Measurements from ENCODE around the gene FBRS. TPM values are rescaled to one million over a fixed set of nuclear protein-coding genes. Genes with fewer than 3 reads are reported as not detected.

FBRS gene
- 66.7 TPM for total RNA-seq (ENCODE audit: unreplicated experiment)
- long read RNA-seq, partial matches to known transcripts = 4 of 6 reads
- long read RNA-seq, other reads (novel, unspliced or antisense) = 0 of 6 reads

GRCh38 chr16:30657866-30658730 is at the start of gene FBRS:
Gene FBRS (plus strand): TSS chr16:30658431. CDS start chr16:30659519, 1,088 bp downstream.
- Mint-ChIP-seq H3K36me3 (ENCODE audit: unreplicated experiment) (peaks cover 6% of the 10 kb centered on the region), H3K27ac (ENCODE audit: unreplicated experiment) (peak within 1 kb of the TSS; percentile 99), H3K4me1 (ENCODE audit: low read depth, unreplicated experiment) (peaks cover 13% of the 10 kb centered on the region), H3K4me3 (ENCODE audit: unreplicated experiment) (peak within 1 kb of the TSS; percentile 99), H3K9me3 (ENCODE audit: unreplicated experiment) (peaks cover 18% of the 10 kb centered on the region), H3K27me3 (ENCODE audit: unreplicated experiment) (peaks cover 15% of the 10 kb centered on the region)
- TF ChIP-seq CTCF (IDR thresholded peaks at IDR 0.05; ENCODE audit: partially characterized antibody, unreplicated experiment) = peak; percentile 76
- DNase-seq = peak; percentile 100

DNA sequence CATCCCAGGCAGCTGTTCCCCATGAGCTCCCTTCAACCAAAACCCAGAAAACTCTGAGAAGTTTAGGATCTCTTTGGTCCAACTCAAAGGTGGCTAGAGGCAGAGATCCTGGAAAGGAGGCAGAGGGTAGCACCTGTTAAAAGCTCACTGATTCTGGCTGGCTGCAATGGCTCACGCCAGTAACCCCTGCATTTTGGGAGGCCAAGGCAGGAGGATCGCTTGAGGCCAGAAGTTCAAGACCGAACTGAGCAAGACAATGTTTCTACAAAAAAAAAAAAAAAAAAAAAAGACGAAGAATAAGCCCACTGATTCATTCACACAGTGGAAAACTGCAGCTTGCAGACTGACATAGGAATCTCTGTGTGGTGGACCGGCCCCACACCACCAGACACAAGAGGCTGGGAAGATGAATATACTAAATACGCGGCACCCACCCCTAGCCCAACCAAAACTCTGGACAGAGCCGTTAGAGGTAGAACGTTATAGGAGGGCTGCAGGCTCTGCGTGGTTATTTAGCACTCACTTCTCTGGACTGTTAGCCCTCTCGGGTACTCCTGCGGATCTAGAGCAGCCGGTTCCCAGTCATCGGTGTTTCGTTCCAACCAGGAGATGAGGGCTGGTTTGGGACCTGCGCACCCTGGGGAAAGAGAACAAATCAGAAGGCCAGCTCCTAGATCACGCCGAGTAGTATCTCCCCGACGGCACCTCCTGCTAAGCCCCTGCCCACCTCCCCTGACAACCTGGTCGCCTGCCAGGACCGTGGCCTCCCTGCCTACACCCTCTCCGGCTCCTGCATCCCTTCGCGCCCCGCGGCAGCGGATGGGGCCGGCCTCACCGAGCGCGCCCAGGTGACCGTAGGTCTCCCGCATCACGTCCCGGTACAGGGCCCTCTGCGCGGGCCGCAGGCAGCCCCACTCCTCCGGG is 49.0 kb upstream of the FBRS start:
- H3K4me3 Mint-ChIP-seq (ENCODE audit: unreplicated experiment) = peak overlapping the region; percentile 86
- no peaks in the 10 kb centered on the region for H3K36me3 Mint-ChIP-seq (ENCODE audit: unreplicated experiment)
- no peak for TF ChIP-seq CTCF (IDR thresholded peaks at IDR 0.05; ENCODE audit: partially characterized antibody, unreplicated experiment)
- peaks cover 3% of the 10 kb centered on the region for H3K4me1 Mint-ChIP-seq (ENCODE audit: low read depth, unreplicated experiment)
- peak; percentile 53 for DNase-seq
- peaks cover 10% of the 10 kb centered on the region for H3K9me3 Mint-ChIP-seq (ENCODE audit: unreplicated experiment)
- H3K27me3 Mint-ChIP-seq (ENCODE audit: unreplicated experiment) = peaks cover 6% of the 10 kb centered on the region
- peak overlapping the region; percentile 90 for H3K27ac Mint-ChIP-seq (ENCODE audit: unreplicated experiment)

DNA sequence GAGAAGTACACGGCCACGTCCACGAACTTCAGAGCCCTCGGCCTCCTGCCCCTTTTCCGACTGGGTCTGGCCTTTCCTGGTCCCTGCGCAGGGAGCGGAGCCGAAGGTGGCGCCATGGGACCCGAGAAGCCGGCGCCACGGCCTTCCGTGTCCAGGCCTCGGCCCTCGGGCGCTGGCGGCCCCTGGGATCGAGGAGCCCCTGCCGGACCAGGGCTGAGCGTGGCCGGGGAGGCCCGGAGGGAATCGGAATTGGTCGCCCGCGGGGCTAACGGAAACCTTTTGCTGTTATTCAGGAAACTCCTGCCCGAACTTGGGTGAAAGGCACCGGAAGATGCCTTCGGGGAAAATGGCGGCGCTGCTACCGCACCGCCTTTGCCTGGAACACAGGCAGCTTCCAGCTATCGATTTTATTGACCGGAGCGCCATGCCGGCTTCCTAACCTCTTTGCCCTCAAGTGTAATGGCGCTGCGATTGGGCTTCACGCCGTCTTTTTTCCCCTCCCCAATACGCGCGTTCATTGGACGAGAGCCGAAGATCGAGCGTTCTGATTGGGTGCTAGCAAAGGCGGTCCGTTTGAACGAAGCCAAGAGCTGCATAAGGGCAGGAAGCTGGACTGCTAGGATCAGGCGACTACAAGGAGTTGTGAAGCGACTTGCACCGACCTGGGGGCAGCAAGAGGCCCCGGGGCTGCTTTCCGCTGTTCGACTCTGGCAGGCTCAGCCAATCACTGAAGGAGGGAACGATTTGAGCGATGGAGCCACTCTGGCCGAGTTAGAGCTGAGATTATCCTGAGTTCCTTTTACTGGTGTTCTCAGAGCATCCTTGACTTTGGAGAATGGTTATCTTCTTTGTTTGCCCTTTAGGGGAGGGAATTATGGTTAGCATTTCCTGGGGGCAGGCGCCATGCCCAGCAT is 48.0 kb upstream of the FBRS start, which contains the start of gene ZNF689:
ZNF689 (minus strand) TSS at position 464 of the 914 bp plus-strand sequence; CDS start at position 116, 348 bp downstream.
- peak within 1 kb of the TSS; percentile 86 for H3K4me3 Mint-ChIP-seq (ENCODE audit: unreplicated experiment)
- peak within 1 kb of the TSS; percentile 93 for H3K27ac Mint-ChIP-seq (ENCODE audit: unreplicated experiment)
- peaks cover 10% of the 10 kb centered on the region for H3K9me3 Mint-ChIP-seq (ENCODE audit: unreplicated experiment)
- H3K4me1 Mint-ChIP-seq (ENCODE audit: low read depth, unreplicated experiment) = peaks cover 3% of the 10 kb centered on the region
- TF ChIP-seq CTCF (IDR thresholded peaks at IDR 0.05; ENCODE audit: partially characterized antibody, unreplicated experiment) = no peak
- H3K36me3 Mint-ChIP-seq (ENCODE audit: unreplicated experiment) = no peaks in the 10 kb centered on the region
- peak; percentile 93 for DNase-seq
- H3K27me3 Mint-ChIP-seq (ENCODE audit: unreplicated experiment) = peaks cover 6% of the 10 kb centered on the region

DNA sequence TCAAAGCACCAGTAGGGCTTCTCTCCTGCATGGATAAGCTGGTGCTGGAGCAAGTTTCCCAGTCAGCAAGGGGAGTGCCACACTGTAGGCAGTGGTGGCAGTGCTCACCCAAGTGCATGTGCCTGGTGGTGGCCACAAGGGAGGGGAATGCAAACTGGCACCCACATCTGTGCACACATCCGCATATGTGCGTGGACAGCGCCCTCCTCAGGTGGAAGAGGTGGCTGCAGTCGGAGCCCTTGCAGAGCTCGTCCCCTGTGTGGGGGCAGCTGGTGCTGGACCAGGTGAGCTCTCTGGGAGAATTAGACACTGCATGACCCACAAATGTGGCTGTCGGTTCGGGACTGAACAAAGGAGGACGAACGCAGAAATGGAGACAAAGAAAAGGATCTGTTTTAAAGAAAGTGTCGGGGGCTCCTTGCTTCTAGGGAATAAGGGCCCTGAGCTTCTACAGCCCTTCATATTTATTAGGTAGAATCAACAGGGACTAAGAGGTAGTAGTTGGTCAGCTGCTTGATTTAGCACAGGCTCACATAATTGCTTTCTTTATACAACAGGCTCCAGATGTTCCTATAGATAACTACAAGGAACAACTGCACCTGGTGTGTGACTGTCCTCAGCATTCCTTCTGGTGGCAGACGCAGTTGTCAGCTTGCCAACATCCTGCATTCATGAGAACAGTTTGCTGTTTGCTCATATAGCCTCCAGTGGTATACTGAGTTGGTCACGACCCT is 42.7 kb upstream of the FBRS start:
- H3K36me3 Mint-ChIP-seq (ENCODE audit: unreplicated experiment) = no peaks in the 10 kb centered on the region
- peaks cover under 1% of the 10 kb centered on the region for H3K27me3 Mint-ChIP-seq (ENCODE audit: unreplicated experiment)
- H3K4me1 Mint-ChIP-seq (ENCODE audit: low read depth, unreplicated experiment) = peaks cover 1% of the 10 kb centered on the region
- peak overlapping the region; percentile 2 for H3K4me3 Mint-ChIP-seq (ENCODE audit: unreplicated experiment)
- H3K27ac Mint-ChIP-seq (ENCODE audit: unreplicated experiment) = no peak overlapping the region
- peaks cover 5% of the 10 kb centered on the region for H3K9me3 Mint-ChIP-seq (ENCODE audit: unreplicated experiment)
- peak; percentile 78 for DNase-seq
- peak; percentile 82 for TF ChIP-seq CTCF (IDR thresholded peaks at IDR 0.05; ENCODE audit: partially characterized antibody, unreplicated experiment)
